ENCODE results near the gene CHCHD10.

The CHCHD10 gene

GRCh38 chr22:23767673-23768548 is at the start of gene CHCHD10:
Gene CHCHD10 (minus strand): TSS chr22:23767972. CDS start chr22:23767874, 98 bp downstream.
- peak; percentile 89 for DNase-seq (ENCODE audit: low spot score)

GRCh38 chr22:23817146-23817545 is 49.4 kb upstream of the CHCHD10 start:
- no peak for DNase-seq (ENCODE audit: low spot score)

- DNase-seq (ENCODE audit: low spot score) = no peak
Measured at GRCh38 chr22:23816156-23816976, 48.6 kb upstream of the CHCHD10 start.

GRCh38 chr22:23815541-23816155 is 47.9 kb upstream of the CHCHD10 start:
- DNase-seq (ENCODE audit: low spot score) = no peak

- DNase-seq (ENCODE audit: low spot score) = no peak
Measured at GRCh38 chr22:23812378-23812777, 44.6 kb upstream of the CHCHD10 start.

- no peak for DNase-seq (ENCODE audit: low spot score)
Measured at GRCh38 chr22:23806837-23807236, 39.1 kb upstream of the CHCHD10 start.

GRCh38 chr22:23804781-23805291 is 37.1 kb upstream of the CHCHD10 start:
- no peak for DNase-seq (ENCODE audit: low spot score)

GRCh38 chr22:23803001-23803819 is 35.4 kb upstream of the CHCHD10 start:
- no peak for DNase-seq (ENCODE audit: low spot score)

GRCh38 chr22:23801886-23802377 is 34.2 kb upstream of the CHCHD10 start:
- DNase-seq (ENCODE audit: low spot score) = no peak

- no peak for DNase-seq (ENCODE audit: low spot score)
Measured at GRCh38 chr22:23801238-23801821, 33.6 kb upstream of the CHCHD10 start.

GRCh38 chr22:23800297-23801237 is 32.8 kb upstream of the CHCHD10 start:
- no peak for DNase-seq (ENCODE audit: low spot score)

- no peak for DNase-seq (ENCODE audit: low spot score)
Measured at GRCh38 chr22:23796461-23796860, 28.7 kb upstream of the CHCHD10 start.

GRCh38 chr22:23793326-23793725 is 25.6 kb upstream of the CHCHD10 start:
- no peak for DNase-seq (ENCODE audit: low spot score)

GRCh38 chr22:23791738-23792645 is 24.2 kb upstream of the CHCHD10 start:
- DNase-seq (ENCODE audit: low spot score) = no peak

- DNase-seq (ENCODE audit: low spot score) = peak; percentile 84
Measured at GRCh38 chr22:23790819-23791737, 23.3 kb upstream of the CHCHD10 start.

- no peak for DNase-seq (ENCODE audit: low spot score)
Measured at GRCh38 chr22:23789638-23790037, 21.9 kb upstream of the CHCHD10 start.

GRCh38 chr22:23789121-23789520 is 21.3 kb upstream of the CHCHD10 start:
- no peak for DNase-seq (ENCODE audit: low spot score)

- DNase-seq (ENCODE audit: low spot score) = no peak
Measured at GRCh38 chr22:23787910-23788309, 20.1 kb upstream of the CHCHD10 start.
